H9 (cell line): ENCODE data around the gene SELENOM. TPM values are rescaled to one million over a fixed set of nuclear protein-coding genes. Genes with fewer than 3 reads are reported as not detected.

Source experiments
- DNase-seq: peaks from one replicate; pipeline ENCODE4 v3.0.0-alpha.2; 2017
- H2AFZ ChIP-seq: one replicate; pipeline ENCODE4 v1.6.1; 2013; ENCODE audit warnings: mild to moderate bottlenecking, low read length, control low read depth, moderate library complexity
- H2AK5ac ChIP-seq: 2 replicates; pipeline ENCODE4 v1.6.1; 2013; ENCODE audit warnings: low read length, control low read depth, mixed read lengths; ENCODE audit not compliant: insufficient read length
- H2BK120ac ChIP-seq: one replicate; pipeline ENCODE4 v1.6.1; 2013; ENCODE audit warnings: low read depth, mild to moderate bottlenecking, low read length, control low read depth, inconsistent platforms; ENCODE audit not compliant: poor library complexity, severe bottlenecking
- H2BK12ac ChIP-seq: 2 replicates; pipeline ENCODE4 v1.6.1; 2013; ENCODE audit warnings: low read length, control low read depth, mixed read lengths, low read depth; ENCODE audit not compliant: insufficient read length
- H2BK15ac ChIP-seq: 2 replicates; pipeline ENCODE4 v1.6.1; 2013; ENCODE audit warnings: low read depth, low read length, control low read depth
- H2BK20ac ChIP-seq: one replicate; pipeline ENCODE4 v1.6.1; 2013; ENCODE audit warnings: low read depth, mild to moderate bottlenecking, low read length, control low read depth, inconsistent platforms; ENCODE audit not compliant: poor library complexity, severe bottlenecking
- H2BK5ac ChIP-seq: 2 replicates; pipeline ENCODE4 v1.6.1; 2013; ENCODE audit warnings: low read length, control low read depth, mixed read lengths; ENCODE audit not compliant: insufficient read length
- H3K14ac ChIP-seq: 2 replicates; pipeline ENCODE4 v1.6.1; 2013; ENCODE audit warnings: low read length, control low read depth; ENCODE audit not compliant: insufficient read depth
- H3K18ac ChIP-seq: 2 replicates; pipeline ENCODE4 v1.6.1; 2013; ENCODE audit warnings: low read depth, mild to moderate bottlenecking, mixed read lengths, low read length, control low read depth; ENCODE audit not compliant: insufficient read length
- H3K23ac ChIP-seq: 2 replicates; pipeline ENCODE4 v1.6.1; 2013; ENCODE audit warnings: low read length, control low read depth, mixed read lengths, low read depth; ENCODE audit not compliant: insufficient read length
- H3K23me2 ChIP-seq: 2 replicates; pipeline ENCODE4 v1.6.1; 2013; ENCODE audit warnings: low read depth, mild to moderate bottlenecking, mixed read lengths, low read length, control low read depth; ENCODE audit not compliant: insufficient read length, poor library complexity, severe bottlenecking
- H3K27ac ChIP-seq: 2 replicates; pipeline ENCODE4 v1.5.1; 2013; ENCODE audit warnings: low read length, control low read depth, mixed read lengths, low read depth; ENCODE audit not compliant: insufficient read length
- H3K27me3 ChIP-seq: 2 replicates; pipeline ENCODE4 v1.6.1; 2013; ENCODE audit warnings: low read length, control low read depth, inconsistent platforms; ENCODE audit not compliant: insufficient read depth
- H3K4ac ChIP-seq: 2 replicates; pipeline ENCODE4 v1.6.1; 2013; ENCODE audit warnings: low read depth, mild to moderate bottlenecking, control low read depth, inconsistent platforms, low read length, moderate library complexity
- H3K4me1 ChIP-seq: 2 replicates; pipeline ENCODE4 v1.6.1; 2013; ENCODE audit warnings: low read length, control low read depth, inconsistent platforms; ENCODE audit not compliant: insufficient read depth
- H3K4me2 ChIP-seq: 2 replicates; pipeline ENCODE4 v1.6.1; 2013; ENCODE audit warnings: low read length, control low read depth, mixed read lengths; ENCODE audit not compliant: insufficient read length, insufficient read depth
- H3K56ac ChIP-seq: 2 replicates; pipeline ENCODE4 v1.6.1; 2013; ENCODE audit warnings: low read depth, mild to moderate bottlenecking, mixed read lengths, low read length, control low read depth; ENCODE audit not compliant: insufficient read length
- H3K79me1 ChIP-seq: 2 replicates; pipeline ENCODE4 v1.6.1; 2013; ENCODE audit warnings: low read depth, mild to moderate bottlenecking, moderate library complexity, low read length, control low read depth, inconsistent platforms; ENCODE audit not compliant: insufficient read depth, poor library complexity, severe bottlenecking
- H3K79me2 ChIP-seq: 2 replicates; pipeline ENCODE4 v1.6.1; 2013; ENCODE audit warnings: low read length, control low read depth, inconsistent platforms; ENCODE audit not compliant: insufficient read depth
- H3K9ac ChIP-seq: 2 replicates; pipeline ENCODE4 v1.6.1; 2013; ENCODE audit warnings: low read length, control low read depth, mixed read lengths; ENCODE audit not compliant: insufficient read length; ENCODE audit errors: extremely low read depth
- H3K9me3 ChIP-seq: one replicate; pipeline ENCODE4 v1.6.1; 2013; ENCODE audit warnings: low read depth, low read length, inconsistent platforms; ENCODE audit not compliant: control insufficient read depth
- H3T11ph ChIP-seq: one replicate; pipeline ENCODE4 v1.6.1; 2013; ENCODE audit warnings: mild to moderate bottlenecking, low read length, control low read depth, inconsistent platforms
- H4K20me1 ChIP-seq: one replicate; pipeline ENCODE4 v1.6.1; 2013; ENCODE audit not compliant: control insufficient read depth, insufficient read length, insufficient read depth
- H4K5ac ChIP-seq: 2 replicates; pipeline ENCODE4 v1.6.1; 2013; ENCODE audit warnings: low read depth, mild to moderate bottlenecking, mixed read lengths, low read length, control low read depth; ENCODE audit not compliant: insufficient read length
- H4K8ac ChIP-seq: replicated peaks from 2 replicates; pipeline ENCODE4 v1.6.1; 2013; ENCODE audit warnings: low read length, control low read depth, mixed read lengths, low read depth; ENCODE audit not compliant: insufficient read length
- H4K91ac ChIP-seq: 2 replicates; pipeline ENCODE4 v1.6.1; 2013; ENCODE audit warnings: low read depth, mild to moderate bottlenecking, moderate library complexity, mixed read lengths, low read length, control low read depth; ENCODE audit not compliant: insufficient read length
- H3K27ac Mint-ChIP-seq, 3 experiments: 2 replicates in 2 of 3; 3 replicates in 1 of 3; pipeline ENCODE4 v1.8.0; 2020 to 2021; ENCODE audit warnings: mixed read lengths in 3 of 3, mild to moderate bottlenecking in 1 of 3, moderate library complexity in 1 of 3
- H3K27me3 Mint-ChIP-seq: 2 replicates; pipeline ENCODE4 v1.8.0; 2021; ENCODE audit warnings: low read depth, mild to moderate bottlenecking, moderate library complexity, mixed read lengths
- H3K36me3 Mint-ChIP-seq, 3 experiments: 2 replicates in 2 of 3; 3 replicates in 1 of 3; pipeline ENCODE4 v1.8.0; 2020 to 2021; ENCODE audit warnings: low read depth in 3 of 3, mixed read lengths in 3 of 3; ENCODE audit not compliant: insufficient read depth in 1 of 3
- H3K4me1 Mint-ChIP-seq, 2 experiments: 2 replicates each; pipeline ENCODE4 v1.8.0; 2020; ENCODE audit warnings: mixed read lengths in 2 of 2
- H3K4me3 Mint-ChIP-seq, 2 experiments: 2 replicates in 1 of 2; 3 replicates in 1 of 2; pipeline ENCODE4 v1.8.0; 2020 to 2021; ENCODE audit warnings: mild to moderate bottlenecking in 2 of 2, mixed read lengths in 2 of 2, moderate library complexity in 1 of 2
- H3K9me3 Mint-ChIP-seq, 2 experiments: 2 replicates in 1 of 2; 3 replicates in 1 of 2; pipeline ENCODE4 v1.8.0; 2020; ENCODE audit warnings: mild to moderate bottlenecking in 2 of 2, mixed read lengths in 2 of 2, moderate library complexity in 1 of 2
- CTCF ChIP-seq: fragments of 200-600 bp; sonication (generic); conservative IDR thresholded peaks from 3 replicates; pipeline ENCODE4 v1.8.0; 2021; ENCODE audit warnings: antibody characterized with exemption, mild to moderate bottlenecking
- WGBS: extraction: QIAGEN DNeasy Blood & Tissue Kit; methylation state at CpG from one replicate; pipeline ENCODE4 v1.1.7; 2013; ENCODE audit warnings: missing lambda C conversion rate, low lambda C conversion rate, mixed read lengths; ENCODE audit not compliant: insufficient read length; ENCODE audit errors: extremely low coverage; 5-methylcytosine and 5-hydroxymethylcytosine counted together
- total RNA-seq: library from RNA; stranded (reverse); gene quantifications from 2 replicates; pipeline ENCODE4 v1.2.1, GENCODE V29; 2021

Gene SELENOM
- total RNA-seq, 1 experiment from 2014 or later = 18.6 TPM

- TF ChIP-seq CTCF = no peak
- no peak overlapping the region for H2BK12ac ChIP-seq
- H2BK5ac ChIP-seq = no peak overlapping the region
- H3K18ac ChIP-seq = no peak overlapping the region
- H2BK15ac ChIP-seq = no peak overlapping the region
- H3K4me3 Mint-ChIP-seq = no peak overlapping the region
- peaks cover 9% of the 10 kb centered on the region for H3K27me3 Mint-ChIP-seq
- no peak overlapping the region for H2BK120ac ChIP-seq
- no peak for DNase-seq
- H4K20me1 ChIP-seq = no peaks in the 10 kb centered on the region
- no peaks in the 10 kb centered on the region for H3K79me2 ChIP-seq
- H3K4ac ChIP-seq = no peak overlapping the region
- no peak overlapping the region for H3K27ac ChIP-seq
- H3K9me3 ChIP-seq = no peaks in the 10 kb centered on the region
- H3K23ac ChIP-seq = no peak overlapping the region
- H3K27me3 ChIP-seq = no peaks in the 10 kb centered on the region
- no peaks in the 10 kb centered on the region for H3K4me1 ChIP-seq
- no peak overlapping the region for H3K27ac Mint-ChIP-seq
- H2AFZ ChIP-seq = no peak overlapping the region
- no peak overlapping the region for H3K56ac ChIP-seq
- no peaks in the 10 kb centered on the region for H3K79me1 ChIP-seq
- H3K14ac ChIP-seq = no peak overlapping the region
- H3K9ac ChIP-seq = no peak overlapping the region
- H4K91ac ChIP-seq = no peak overlapping the region
- no peak overlapping the region for H3K4me2 ChIP-seq
- no peaks in the 10 kb centered on the region for H3K36me3 Mint-ChIP-seq
- no peak overlapping the region for H4K8ac ChIP-seq
- no peak overlapping the region for H2BK20ac ChIP-seq
- no CpG with 5 or more reads among the region's 6 CpGs for whole genome bisulfite sequencing
- no peaks in the 10 kb centered on the region for H3K23me2 ChIP-seq
- no peak overlapping the region for H2AK5ac ChIP-seq
- no peak overlapping the region for H4K5ac ChIP-seq
- no peaks in the 10 kb centered on the region for H3K9me3 Mint-ChIP-seq
- no peak overlapping the region for H3T11ph ChIP-seq
- H3K4me1 Mint-ChIP-seq = peaks cover 2 to 13% of the 10 kb centered on the region in 2 experiments; a peak in 3 of 4 replicates
Observed at GRCh38 chr22:31064369-31064768, 43.0 kb downstream of the SELENOM start.
